Measurements from ENCODE around the gene RETREG3. TPM values are rescaled to one million over a fixed set of nuclear protein-coding genes. Genes with fewer than 3 reads are reported as not detected.

RETREG3 gene
- polyA plus RNA-seq, 1 of the 3 experiments (the other 2 are of a cell fraction), result 13.3 TPM

- Histone ChIP-seq H3K4me1 (ENCODE audit: control insufficient read depth in 1 of 2, insufficient read depth in 2 of 2, low read depth in 1 of 2, low read length in 1 of 2) (peaks cover 4 to 19% of the 10 kb centered on the region in 2 experiments; a peak in 3 of 4 replicates), H3F3A (replicated peaks; ENCODE audit: insufficient read depth) (peaks cover 19% of the 10 kb centered on the region), H3K27ac (ENCODE audit: low read depth in 2 of 2, low read length in 1 of 2) (peak overlapping the region; percentile 58 to 86), H3K4me2 (peak overlapping the region; percentile 66), H3K9me3 (no peaks in the 10 kb centered on the region), H3K9ac (peak overlapping the region; percentile 70; the same call in 1 of the 2 replicates), H3K27me3 (ENCODE audit: insufficient read depth) (no peaks in the 10 kb centered on the region), H3K9me2 (no peaks in the 10 kb centered on the region), H4K20me1 (ENCODE audit: insufficient read depth) (0 out of 2 replicates have a peak, but pooled peaks cover 4% of the 10 kb centered on the region), H2AFZ (ENCODE audit: low read depth) (peak overlapping the region; percentile 18; the same call in 1 of the 2 replicates), H3K4me3 (ENCODE audit: low read depth in 2 of 2, low read length in 1 of 2) (peak overlapping the region; percentile 70 to 82), H3K36me3 (replicated peaks in 1 of 2; ENCODE audit: control insufficient read depth in 1 of 2, insufficient read depth in 2 of 2, low read length in 1 of 2) (peaks cover 5 to 12% of the 10 kb centered on the region in 2 experiments), H3K79me2 (ENCODE audit: insufficient read depth) (peaks cover 22% of the 10 kb centered on the region)
- ChIA-PET POLR2A (interaction anchor here (1.0 to 3.6 kb wide), 2 partner anchors 19 to 22 kb away, joined by 3 to 17 read pairs; no protein-coding TSS in a partner anchor), CTCF (interaction anchor here (1.2 to 2.4 kb wide), 4 partner anchors 9 to 223 kb away, joined by 3 to 18 read pairs (median 4); no protein-coding TSS in a partner anchor)
- no peak for TF ChIP-seq TEAD4 (IDR thresholded peaks at IDR 0.05; ENCODE audit: borderline replicate concordance, insufficient read depth)
- no peak for TF ChIP-seq GABPA (IDR thresholded peaks at IDR 0.05; ENCODE audit: low read depth)
- TF ChIP-seq SMC3 (IDR thresholded peaks at IDR 0.05; ENCODE audit: low read depth, low read length), result no peak
- DNase-seq, result no peak
- WGBS (ENCODE audit: low lambda C conversion rate), result 55% methylated on average over 26 of the region's 26 CpGs
These were observed 73.8 kb downstream of the RETREG3 start for GRCh38 chr17:42535155-42536047.

- Histone ChIP-seq H3K79me2 (ENCODE audit: insufficient read depth) (peaks cover 4% of the 10 kb centered on the region), H3K9me2 (no peaks in the 10 kb centered on the region), H4K20me1 (ENCODE audit: insufficient read depth) (no peaks in the 10 kb centered on the region), H3K27ac (ENCODE audit: low read depth in 2 of 2, low read length in 1 of 2) (peak overlapping the region; percentile 12 to 51; a peak in 3 of 4 replicates), H3K4me1 (ENCODE audit: control insufficient read depth in 1 of 2, insufficient read depth in 2 of 2, low read depth in 1 of 2, low read length in 1 of 2) (peaks cover 3 to 9% of the 10 kb centered on the region in 2 experiments; a peak in 2 of 4 replicates), H3K4me2 (peak overlapping the region; percentile 71), H3K9ac (peak overlapping the region; percentile 62; the same call in 1 of the 2 replicates), H3K27me3 (ENCODE audit: insufficient read depth) (no peaks in the 10 kb centered on the region), H2AFZ (ENCODE audit: low read depth) (0 out of 2 replicates have a peak overlapping the region, but pooled peaks have one; percentile 85), H3K4me3 (ENCODE audit: low read depth in 2 of 2, low read length in 1 of 2) (peak overlapping the region; percentile 50 to 54; a peak in 3 of 4 replicates), H3K9me3 (no peaks in the 10 kb centered on the region), H3K36me3 (replicated peaks in 1 of 2; ENCODE audit: control insufficient read depth in 1 of 2, insufficient read depth in 2 of 2, low read length in 1 of 2) (no peaks in the 10 kb centered on the region), H3F3A (replicated peaks; ENCODE audit: insufficient read depth) (peaks cover 14% of the 10 kb centered on the region)
- DNase-seq, result peak; percentile 86
- CTCF ChIA-PET, result interaction anchor here (0.8 to 8.9 kb wide), 5 partner anchors 8 to 146 kb away, joined by 4 to 83 read pairs (median 4); partner anchors contain the start of gene PLEKHH3
- 25% methylated on average over 36 of the region's 60 CpGs for WGBS (ENCODE audit: low lambda C conversion rate)
- TF ChIP-seq USF2 (IDR thresholded peaks at IDR 0.05; ENCODE audit: borderline replicate concordance, low read depth, low read length) (no peak), CTCF (IDR thresholded peaks at IDR 0.05) (peak; percentile 48), MXI1 (IDR thresholded peaks at IDR 0.05; ENCODE audit: low read depth, low read length) (0 out of 2 replicates have a peak, but pooled peaks have one; percentile 24)
- POLR2A ChIA-PET, result interaction anchor here (0.7 to 0.8 kb wide), 2 partner anchors 30 to 222 kb away, joined by 3 read pairs; partner anchors contain the start of gene COASY
These were observed 77.5 kb downstream of the RETREG3 start for GRCh38 chr17:42531455-42532354.
